GM12875 (cell line): ENCODE results near the gene XYLT2.

ENCODE experiments used
- H3K4me3 ChIP-seq: one replicate; pipeline ENCODE4 v1.5.1; 2011; ENCODE audit warnings: low read depth, low read length, control low read depth
- CTCF ChIP-seq: IDR thresholded peaks from 2 replicates; pipeline ENCODE4 v1.5.1; 2011; ENCODE audit warnings: low read depth, mild to moderate bottlenecking, control low read depth, inconsistent platforms, low read length, moderate library complexity, borderline replicate concordance; ENCODE audit not compliant: insufficient read depth

Gene XYLT2

GRCh38 chr17:50344731-50345365, 1.1 kb upstream of the XYLT2 start:
- TF ChIP-seq CTCF: no peak
- H3K4me3 ChIP-seq: no peak overlapping the region

GRCh38 chr17:50346313-50347116, 589 bp downstream of the XYLT2 start:
- no peak for TF ChIP-seq CTCF
- peak overlapping the region; percentile 70 for H3K4me3 ChIP-seq

- no peak for TF ChIP-seq CTCF
- H3K4me3 ChIP-seq: peak overlapping the region; percentile 70
These were observed 1.4 kb downstream of the XYLT2 start for GRCh38 chr17:50347117-50347893.

GRCh38 chr17:50347894-50348291, 2.0 kb downstream of the XYLT2 start:
- no peak overlapping the region for H3K4me3 ChIP-seq
- TF ChIP-seq CTCF: no peak

GRCh38 chr17:50348522-50349242, 2.8 kb downstream of the XYLT2 start:
- no peak for TF ChIP-seq CTCF

GRCh38 chr17:50349243-50349600, 3.3 kb downstream of the XYLT2 start:
- TF ChIP-seq CTCF: no peak
- no peak overlapping the region for H3K4me3 ChIP-seq

More at GRCh38 chr17:50348522-50349242, 2.8 kb downstream of the XYLT2 start:
- H3K4me3 ChIP-seq: no peak overlapping the region
